Esophagus squamous epithelium (tissue), 5 donors: ENCODE data around the gene UGT1A10. TPM values are rescaled to one million over a fixed set of nuclear protein-coding genes. Genes with fewer than 3 reads are reported as not detected.

Experiments used
- DNase-seq: peaks from one replicate; lab custom pipeline; 2025; lab: John Stamatoyannopoulos, UW
- H3K27ac ChIP-seq, 4 donors: fragments of 200-600 bp; sonication (generic); one replicate each; pipeline ENCODE4 v1.5.1; 2016 to 2019; ENCODE audit warnings: mild to moderate bottlenecking in 1 of 4
- H3K27me3 ChIP-seq, 4 donors: fragments of 200-600 bp; sonication (generic); 1 replicate in 3 of 4; 2 replicates in 1 of 4; pipeline versions ENCODE4 v1.5.1 to v1.6.0; 2017 to 2021; ENCODE audit warnings: antibody characterized with exemption in 1 of 4
- H3K36me3 ChIP-seq, 3 donors: fragments of 200-600 bp; sonication (generic); one replicate each; pipeline ENCODE4 v1.5.1; 2016 to 2019
- H3K4me1 ChIP-seq, 3 donors: fragments of 200-600 bp; sonication (generic); one replicate each; pipeline ENCODE4 v1.5.1; 2017 to 2019
- H3K4me3 ChIP-seq, 4 donors: fragments of 200-600 bp; sonication (generic); 1 replicate in 3 of 4; 2 replicates in 1 of 4; pipeline ENCODE4 v1.5.1; 2016 to 2019; ENCODE audit warnings: mild to moderate bottlenecking in 2 of 4, moderate library complexity in 1 of 4
- H3K9me3 ChIP-seq, 3 donors: fragments of 200-600 bp; sonication (generic); one replicate each; pipeline ENCODE4 v1.5.1; 2016 to 2019
- CTCF ChIP-seq, 6 experiments: fragments of 450-650 bp in 4 of 6; fragments of 200-600 bp in 2 of 6; sonication (generic) in 2 of 6; IDR thresholded peaks; one replicate each; pipeline ENCODE4 v1.5.1; 2016 to 2019; ENCODE audit warnings: antibody characterized with exemption in 6 of 6, mild to moderate bottlenecking in 4 of 6, moderate library complexity in 4 of 6
- POLR2A ChIP-seq, 4 donors: fragments of 450-650 bp; IDR thresholded peaks; one replicate each; pipeline ENCODE4 v1.6.1; 2017; ENCODE audit warnings: antibody characterized with exemption in 4 of 4, mild to moderate bottlenecking in 4 of 4, moderate library complexity in 3 of 4
- WGBS, 2 donors: methylation state at CpG; one replicate each; pipeline ENCODE4 v1.1.5; 2018; 5-methylcytosine and 5-hydroxymethylcytosine counted together
- intact Hi-C: fragments of 100-400 bp; cut with DNase I; formaldehyde crosslinking; loops from one replicate; pipeline ENCODE4 v1.15.0; 2022
- total RNA-seq, 4 donors: library from RNA; depleted of rRNA; stranded (reverse); fragments of >200 nt; gene quantifications; one replicate each; pipeline ENCODE4 v1.1.0, GENCODE V29; 2016
- donor health status: DM: yes; HTN: yes; CAD: no.

Gene UGT1A10
- total RNA-seq, 4 donors from 2014 or later, result 12.4 to 45.0 (median 23.9) TPM

- intact Hi-C loops, result no loop called here
- no peak overlapping the region for H3K27ac ChIP-seq
- TF ChIP-seq POLR2A (IDR thresholded peaks at IDR 0.05) (no peak), CTCF (IDR thresholded peaks at IDR 0.05) (no peak)
- no peaks in the 10 kb centered on the region for H3K36me3 ChIP-seq
- H3K4me3 ChIP-seq, result no peak overlapping the region
- peaks cover 0 to 23% (median 0%) of the 10 kb centered on the region in 4 donors for H3K27me3 ChIP-seq
- DNase-seq, result no peak
- no peaks in the 10 kb centered on the region for H3K9me3 ChIP-seq
- H3K4me1 ChIP-seq, result no peaks in the 10 kb centered on the region
- WGBS, 2 donors, result 59 to 67% methylated on average over 7 to 8 of the region's 9 CpGs
Observed at GRCh38 chr2:233801357-233802131, 165.3 kb downstream of the UGT1A10 start.

GRCh38 chr2:233802132-233802815 lies 166.0 kb downstream of the UGT1A10 start:
- no peak for TF ChIP-seq POLR2A (IDR thresholded peaks at IDR 0.05)
- intact Hi-C loops, result no loop called here
- no peak for DNase-seq
- Histone ChIP-seq H3K27me3 (peaks cover 0 to 23% (median 0%) of the 10 kb centered on the region in 4 donors), H3K36me3 (no peaks in the 10 kb centered on the region), H3K4me3 (no peak overlapping the region), H3K9me3 (no peaks in the 10 kb centered on the region), H3K4me1 (no peaks in the 10 kb centered on the region), H3K27ac (no peak overlapping the region)
- WGBS, 2 donors, result 48 to 66% methylated on average over 2 to 3 of the region's 3 CpGs

- intact Hi-C loops, result no loop called here
- H3K9me3 ChIP-seq, result no peaks in the 10 kb centered on the region
- TF ChIP-seq CTCF (IDR thresholded peaks at IDR 0.05) (no peak), POLR2A (IDR thresholded peaks at IDR 0.05) (no peak)
- no peaks in the 10 kb centered on the region for H3K4me1 ChIP-seq
- H3K27me3 ChIP-seq, result peaks cover 0 to 34% (median 0%) of the 10 kb centered on the region in 4 donors
- no peak overlapping the region for H3K4me3 ChIP-seq
- DNase-seq, result no peak
- WGBS, 2 donors, result 60 to 61% methylated on average over 1 to 2 of the region's 2 CpGs
- no peaks in the 10 kb centered on the region for H3K36me3 ChIP-seq
- H3K27ac ChIP-seq, result no peak overlapping the region
Observed at GRCh38 chr2:233803292-233803911, 167.2 kb downstream of the UGT1A10 start.

GRCh38 chr2:233803994-233804393 lies 167.7 kb downstream of the UGT1A10 start:
- Histone ChIP-seq H3K27me3 (peaks cover 0 to 40% (median 0%) of the 10 kb centered on the region in 4 donors), H3K9me3 (no peaks in the 10 kb centered on the region), H3K27ac (no peak overlapping the region), H3K4me3 (no peak overlapping the region), H3K4me1 (no peaks in the 10 kb centered on the region), H3K36me3 (no peaks in the 10 kb centered on the region)
- TF ChIP-seq CTCF (IDR thresholded peaks at IDR 0.05) (no peak), POLR2A (IDR thresholded peaks at IDR 0.05) (no peak)
- DNase-seq, result no peak
- intact Hi-C loops, result no loop called here
- 30 to 35% methylated on average over 2 to 3 of the region's 8 CpGs for WGBS, 2 donors

- no peak for TF ChIP-seq CTCF (IDR thresholded peaks at IDR 0.05)
- TF ChIP-seq POLR2A (IDR thresholded peaks at IDR 0.05), result no peak
- Histone ChIP-seq H3K4me1 (no peaks in the 10 kb centered on the region), H3K36me3 (no peaks in the 10 kb centered on the region), H3K9me3 (no peaks in the 10 kb centered on the region), H3K27ac (no peak overlapping the region), H3K27me3 (peaks cover 0 to 53% (median 0%) of the 10 kb centered on the region in 4 donors), H3K4me3 (no peak overlapping the region)
- 63 to 86% methylated on average over 5 to 6 of the region's 12 CpGs for WGBS, 2 donors
- intact Hi-C loops, result no loop called here
- DNase-seq, result no peak
Observed at GRCh38 chr2:233807215-233807865, 171.1 kb downstream of the UGT1A10 start.
